ENCODE data around the gene ACVR1. TPM values are rescaled to one million over a fixed set of nuclear protein-coding genes. Genes with fewer than 3 reads are reported as not detected.

Gene ACVR1
- total and polyA plus RNA-seq, 2 experiments from 2014 or later: 8.9 to 21.5 TPM

DNA sequence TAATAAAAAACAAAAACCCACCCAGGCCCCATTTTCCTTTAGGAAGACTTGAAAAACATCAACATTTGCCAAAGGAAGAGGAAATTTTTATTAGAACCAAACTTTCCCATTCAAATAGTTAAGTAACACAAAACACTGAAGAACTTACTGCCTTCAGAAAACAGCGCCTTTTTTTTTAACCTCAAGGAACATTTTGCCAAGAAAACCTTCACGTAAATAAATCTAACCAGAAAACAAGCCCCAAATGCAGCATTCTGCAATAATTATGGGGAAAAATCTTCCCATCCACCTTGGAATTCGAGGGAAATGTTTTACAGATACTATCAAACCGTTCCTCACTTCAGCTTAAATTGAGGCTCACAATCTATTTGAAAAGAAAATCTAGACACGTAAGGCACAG is 56.4 kb downstream of the ACVR1 start:
- peaks cover 5% of the 10 kb centered on the region; the same call in 1 of the 2 replicates for H4K20me1 ChIP-seq (replicated peaks; ENCODE audit: insufficient read depth)
- H3K9me3 Mint-ChIP-seq: no peaks in the 10 kb centered on the region
- H3K27me3 Mint-ChIP-seq (ENCODE audit: insufficient read depth, low read depth, poor library complexity): no peaks in the 10 kb centered on the region
- peaks cover 21% of the 10 kb centered on the region for H3K36me3 Mint-ChIP-seq (ENCODE audit: low read depth)
- no peak for TF ChIP-seq STAT1 (IDR thresholded peaks at IDR 0.05; ENCODE audit: unreplicated experiment)
- TF ChIP-seq, protein P1, sequence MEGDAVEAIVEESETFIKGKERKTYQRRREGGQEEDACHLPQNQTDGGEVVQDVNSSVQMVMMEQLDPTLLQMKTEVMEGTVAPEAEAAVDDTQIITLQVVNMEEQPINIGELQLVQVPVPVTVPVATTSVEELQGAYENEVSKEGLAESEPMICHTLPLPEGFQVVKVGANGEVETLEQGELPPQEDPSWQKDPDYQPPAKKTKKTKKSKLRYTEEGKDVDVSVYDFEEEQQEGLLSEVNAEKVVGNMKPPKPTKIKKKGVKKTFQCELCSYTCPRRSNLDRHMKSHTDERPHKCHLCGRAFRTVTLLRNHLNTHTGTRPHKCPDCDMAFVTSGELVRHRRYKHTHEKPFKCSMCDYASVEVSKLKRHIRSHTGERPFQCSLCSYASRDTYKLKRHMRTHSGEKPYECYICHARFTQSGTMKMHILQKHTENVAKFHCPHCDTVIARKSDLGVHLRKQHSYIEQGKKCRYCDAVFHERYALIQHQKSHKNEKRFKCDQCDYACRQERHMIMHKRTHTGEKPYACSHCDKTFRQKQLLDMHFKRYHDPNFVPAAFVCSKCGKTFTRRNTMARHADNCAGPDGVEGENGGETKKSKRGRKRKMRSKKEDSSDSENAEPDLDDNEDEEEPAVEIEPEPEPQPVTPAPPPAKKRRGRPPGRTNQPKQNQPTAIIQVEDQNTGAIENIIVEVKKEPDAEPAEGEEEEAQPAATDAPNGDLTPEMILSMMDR (conservative IDR thresholded peaks at IDR 0.05; ENCODE audit: low read depth in 2 of 2): no peak
- TF ChIP-seq ZNF114 (CRISPR knock-in tag; IDR thresholded peaks at IDR 0.05): no peak
- TF ChIP-seq REST (IDR thresholded peaks at IDR 0.05; ENCODE audit: unreplicated experiment): no peak
- H3K9me2 ChIP-seq (ENCODE audit: insufficient read depth): no peaks in the 10 kb centered on the region
- no peaks in the 10 kb centered on the region for H3K4me1 Mint-ChIP-seq
- DNase-seq (ENCODE audit: low spot score): no peak
- H3K4me3 ChIP-seq: no peak overlapping the region
- no peak overlapping the region for H3K4me2 ChIP-seq
- peaks cover 7% of the 10 kb centered on the region; the same call in 1 of the 2 replicates for H3K36me3 ChIP-seq (ENCODE audit: insufficient read depth)
- no peak overlapping the region for H3K4me3 Mint-ChIP-seq
- H3K4me1 ChIP-seq (ENCODE audit: insufficient read depth): no peaks in the 10 kb centered on the region; the same call in 1 of the 2 replicates
- no peak overlapping the region for H3K27ac ChIP-seq (ENCODE audit: low read depth)
- no peaks in the 10 kb centered on the region; the same call in 1 of the 2 replicates for H3K79me2 ChIP-seq (replicated peaks; ENCODE audit: insufficient read depth)
- no peak overlapping the region for H2AFZ ChIP-seq
- no peaks in the 10 kb centered on the region for H3K27me3 ChIP-seq (ENCODE audit: insufficient read depth)
- no peak for ATAC-seq
- no peak overlapping the region for H3K27ac Mint-ChIP-seq
- no peaks in the 10 kb centered on the region for H3F3A ChIP-seq (replicated peaks; ENCODE audit: low read depth)

DNA sequence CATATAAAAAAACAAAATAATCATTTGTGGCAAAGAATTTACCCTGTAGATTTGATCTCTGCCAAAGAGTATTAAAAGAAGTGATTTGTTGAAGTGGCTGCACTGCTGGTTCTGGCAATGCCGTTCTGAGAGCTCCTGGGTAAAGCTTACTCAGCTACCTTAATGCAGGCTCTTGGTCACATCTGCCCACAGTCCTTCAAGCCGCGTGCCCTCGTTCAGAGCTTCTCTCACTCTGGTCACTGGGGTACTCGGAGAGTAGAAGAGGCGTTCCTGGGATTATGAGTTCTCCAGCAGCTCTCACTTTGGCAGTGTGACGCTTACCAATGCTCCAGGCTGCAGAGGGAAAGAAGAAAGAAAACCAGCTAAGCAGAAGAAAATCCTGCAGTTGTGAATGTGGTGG is 57.9 kb downstream of the ACVR1 start:
- Histone ChIP-seq H2AFZ (no peak overlapping the region), H3F3A (replicated peaks; ENCODE audit: low read depth) (no peaks in the 10 kb centered on the region), H3K36me3 (ENCODE audit: insufficient read depth) (peaks cover 7% of the 10 kb centered on the region; the same call in 1 of the 2 replicates), H3K9me2 (ENCODE audit: insufficient read depth) (no peaks in the 10 kb centered on the region), H3K4me1 (ENCODE audit: insufficient read depth) (no peaks in the 10 kb centered on the region; the same call in 1 of the 2 replicates), H4K20me1 (replicated peaks; ENCODE audit: insufficient read depth) (peaks cover 2% of the 10 kb centered on the region; the same call in 1 of the 2 replicates), H3K27me3 (ENCODE audit: insufficient read depth) (no peaks in the 10 kb centered on the region), H3K27ac (ENCODE audit: low read depth) (no peak overlapping the region), H3K79me2 (replicated peaks; ENCODE audit: insufficient read depth) (no peaks in the 10 kb centered on the region; the same call in 1 of the 2 replicates), H3K4me3 (no peak overlapping the region), H3K4me2 (no peak overlapping the region)
- ATAC-seq (no peak), DNase-seq (ENCODE audit: low spot score) (no peak)
- no peaks in the 10 kb centered on the region for H3K9me3 Mint-ChIP-seq
- no peak overlapping the region for H3K4me3 Mint-ChIP-seq
- H3K27ac Mint-ChIP-seq: peak overlapping the region; percentile 24; the same call in 1 of the 2 replicates
- H3K27me3 Mint-ChIP-seq (ENCODE audit: insufficient read depth, low read depth, poor library complexity): no peaks in the 10 kb centered on the region
- H3K4me1 Mint-ChIP-seq: no peaks in the 10 kb centered on the region
- H3K36me3 Mint-ChIP-seq (ENCODE audit: low read depth): peaks cover 21% of the 10 kb centered on the region
- TF ChIP-seq ZNF114 (CRISPR knock-in tag; IDR thresholded peaks at IDR 0.05) (no peak), ZNF462 (CRISPR knock-in tag; IDR thresholded peaks at IDR 0.05) (no peak), EZH2phosphoT487 (IDR thresholded peaks at IDR 0.05; ENCODE audit: unreplicated experiment) (no peak), ZNF331 (CRISPR knock-in tag; IDR thresholded peaks at IDR 0.05; ENCODE audit: low read depth) (no peak)
- TF ChIP-seq, protein P1 (conservative IDR thresholded peaks at IDR 0.05; ENCODE audit: low read depth in 2 of 2): no peak

Measured in GM23338 (cell line).